H1 (cell line): Measurements from ENCODE around the gene HAPLN3. TPM values are rescaled to one million over a fixed set of nuclear protein-coding genes. Genes with fewer than 3 reads are reported as not detected.

Source experiments
- ATF2 ChIP-seq: IDR thresholded peaks from 2 replicates; pipeline ENCODE4 v1.6.1; 2012; ENCODE audit warnings: low read length, inconsistent platforms
- ATF3 ChIP-seq: IDR thresholded peaks from 2 replicates; pipeline ENCODE4 v1.6.1; 2011; ENCODE audit warnings: low read depth, mild to moderate bottlenecking, low read length; ENCODE audit not compliant: insufficient read depth
- BCL11A ChIP-seq, 2 experiments: IDR thresholded peaks; one replicate each; pipeline ENCODE4 v1.6.1; 2011; ENCODE audit warnings: low read depth in 2 of 2, low read length in 2 of 2, mild to moderate bottlenecking in 2 of 2
- BRCA1 ChIP-seq: IDR thresholded peaks from 2 replicates; pipeline ENCODE4 v1.6.1; 2012; ENCODE audit warnings: low read depth, low read length, improper control_type of control experiment
- CEBPB ChIP-seq: IDR thresholded peaks from 2 replicates; pipeline ENCODE4 v1.6.1; 2012; ENCODE audit warnings: low read depth, low read length
- CHD1 ChIP-seq: IDR thresholded peaks from 2 replicates; pipeline ENCODE4 v1.6.1; 2012; ENCODE audit warnings: low read depth, low read length, improper control_type of control experiment
- E2F6 ChIP-seq: IDR thresholded peaks from 2 replicates; pipeline ENCODE4 v1.6.1; 2012; ENCODE audit warnings: inconsistent platforms
- GTF2F1 ChIP-seq: IDR thresholded peaks from 2 replicates; pipeline ENCODE4 v1.6.1; 2012; ENCODE audit warnings: low read depth, low read length, improper control_type of control experiment, borderline replicate concordance
- HDAC6 ChIP-seq: IDR thresholded peaks from one replicate; pipeline ENCODE4 v1.7.1; 2012; ENCODE audit warnings: low read depth, mild to moderate bottlenecking, inconsistent platforms, low read length, moderate library complexity
- JUN ChIP-seq: IDR thresholded peaks from 2 replicates; pipeline ENCODE4 v1.6.1; 2011; ENCODE audit warnings: low read depth, mild to moderate bottlenecking, improper control_type of control experiment, low read length
- JUND ChIP-seq: IDR thresholded peaks from 2 replicates; pipeline ENCODE4 v1.6.1; 2011; ENCODE audit warnings: mild to moderate bottlenecking, improper control_type of control experiment, low read length
- KDM1A ChIP-seq: fragments of 200-600, 300-600 bp; sonication (generic); IDR thresholded peaks from 2 replicates; pipeline ENCODE4 v1.7.1; 2016; ENCODE audit warnings: mild to moderate bottlenecking, low read length, borderline replicate concordance
- KDM4A ChIP-seq: IDR thresholded peaks from one replicate; pipeline ENCODE4 v1.7.1; 2012; ENCODE audit warnings: low read depth, mild to moderate bottlenecking, moderate library complexity, low read length, inconsistent platforms; ENCODE audit not compliant: severe bottlenecking
- MAFK ChIP-seq: IDR thresholded peaks from 2 replicates; pipeline ENCODE4 v1.6.1; 2012; ENCODE audit warnings: low read depth, mild to moderate bottlenecking, improper control_type of control experiment, low read length
- NANOG ChIP-seq: IDR thresholded peaks from 2 replicates; pipeline ENCODE4 v1.6.1; 2011; ENCODE audit warnings: low read length, low read depth, mild to moderate bottlenecking, inconsistent platforms; ENCODE audit not compliant: insufficient read depth, poor library complexity, severe bottlenecking
- SIN3A ChIP-seq, 2 experiments: IDR thresholded peaks in 1 of 2; conservative IDR thresholded peaks in 1 of 2; 2 replicates each; pipeline ENCODE4 v1.6.1; 2011 to 2012; ENCODE audit warnings: low read length in 2 of 2, improper control_type of control experiment in 1 of 2, low read depth in 1 of 2, mild to moderate bottlenecking in 1 of 2
- SRF ChIP-seq: IDR thresholded peaks from 2 replicates; pipeline ENCODE4 v1.6.1; 2011; ENCODE audit warnings: mild to moderate bottlenecking, low read depth, low read length, moderate library complexity
- TCF12 ChIP-seq: IDR thresholded peaks from 2 replicates; pipeline ENCODE4 v1.6.1; 2011; ENCODE audit warnings: low read depth, mild to moderate bottlenecking, low read length
- polyA plus RNA-seq, 7 experiments: library from polyadenylated mRNA; depleted of rRNA in 3 of 7; stranded (reverse) in 5 of 7; unstranded in 2 of 7; fragments of >200 nt in 5 of 7; fragments of 200-250 nt in 2 of 7; gene quantifications; 1 replicate in 5 of 7; 2 replicates in 1 of 7; 4 replicates in 1 of 7; pipeline versions ENCODE4 v1.2.1 to v1.2.3, GENCODE V29; 2011 to 2013; ENCODE audit warnings: missing spikeins in 2 of 7, mixed read lengths in 2 of 7
- total RNA-seq: library from RNA; stranded (reverse); fragmentation: NEBNext Ultra II Directional; extraction: Animal tissue kit (Norgen Biotek cat#: 25700); gene quantifications from 2 replicates; pipeline ENCODE4 v1.2.1, GENCODE V29; 2021
- TF ChIP-seq, protein P1 (sequence below), 3 experiments: IDR thresholded peaks; 1 replicate in 2 of 3; 2 replicates in 1 of 3; pipeline versions ENCODE4 v1.5.1 to v1.6.1; 2011; ENCODE audit warnings: low read length in 3 of 3, mild to moderate bottlenecking in 3 of 3, inconsistent platforms in 2 of 3, low read depth in 1 of 3, moderate library complexity in 1 of 3; ENCODE audit not compliant: insufficient read depth in 1 of 3; ENCODE audit errors: control extremely low read depth in 1 of 3

HAPLN3 gene
- total and polyA plus RNA-seq, 2 of the 8 experiments (the other 6 are each of a cell fraction or from before 2014, with no cell fraction given): 76.2 to 79.7 TPM

- TF ChIP-seq, protein P1, sequence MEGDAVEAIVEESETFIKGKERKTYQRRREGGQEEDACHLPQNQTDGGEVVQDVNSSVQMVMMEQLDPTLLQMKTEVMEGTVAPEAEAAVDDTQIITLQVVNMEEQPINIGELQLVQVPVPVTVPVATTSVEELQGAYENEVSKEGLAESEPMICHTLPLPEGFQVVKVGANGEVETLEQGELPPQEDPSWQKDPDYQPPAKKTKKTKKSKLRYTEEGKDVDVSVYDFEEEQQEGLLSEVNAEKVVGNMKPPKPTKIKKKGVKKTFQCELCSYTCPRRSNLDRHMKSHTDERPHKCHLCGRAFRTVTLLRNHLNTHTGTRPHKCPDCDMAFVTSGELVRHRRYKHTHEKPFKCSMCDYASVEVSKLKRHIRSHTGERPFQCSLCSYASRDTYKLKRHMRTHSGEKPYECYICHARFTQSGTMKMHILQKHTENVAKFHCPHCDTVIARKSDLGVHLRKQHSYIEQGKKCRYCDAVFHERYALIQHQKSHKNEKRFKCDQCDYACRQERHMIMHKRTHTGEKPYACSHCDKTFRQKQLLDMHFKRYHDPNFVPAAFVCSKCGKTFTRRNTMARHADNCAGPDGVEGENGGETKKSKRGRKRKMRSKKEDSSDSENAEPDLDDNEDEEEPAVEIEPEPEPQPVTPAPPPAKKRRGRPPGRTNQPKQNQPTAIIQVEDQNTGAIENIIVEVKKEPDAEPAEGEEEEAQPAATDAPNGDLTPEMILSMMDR (IDR thresholded peaks at IDR 0.05; ENCODE audit: control extremely low read depth in 1 of 3, insufficient read depth in 1 of 3, low read depth in 1 of 3, low read length in 3 of 3): peak; percentile 90 to 99 (median 98)
- TF ChIP-seq BRCA1 (no peak), CHD1 (no peak), E2F6 (peak; percentile 55), KDM1A (no peak), KDM4A (no peak), GTF2F1 (no peak), TCF12 (peak; percentile 86; the same call in 1 of the 2 replicates), MAFK (no peak), BCL11A (IDR thresholded peaks at IDR 0.05; ENCODE audit: low read depth in 2 of 2, low read length in 2 of 2) (no peak), NANOG (no peak), ATF2 (0 out of 2 replicates have a peak, but pooled peaks have one; percentile 12), JUN (no peak), SRF (no peak), CEBPB (no peak), ATF3 (no peak), HDAC6 (no peak), JUND (peak; percentile 35; the same call in 1 of the 2 replicates), SIN3A (conservative IDR thresholded peaks at IDR 0.05 in 1 of 2, IDR thresholded peaks at IDR 0.05 in 1 of 2; ENCODE audit: low read depth in 1 of 2, low read length in 2 of 2) (peak in 1 of 2 experiments; percentile 95; a peak in 2 of 4 replicates)
These were observed 961 bp downstream of the HAPLN3 start (continued) for GRCh38 chr15:88894348-88894818.
